ENCODE data around the gene CASZ1.

DNA sequence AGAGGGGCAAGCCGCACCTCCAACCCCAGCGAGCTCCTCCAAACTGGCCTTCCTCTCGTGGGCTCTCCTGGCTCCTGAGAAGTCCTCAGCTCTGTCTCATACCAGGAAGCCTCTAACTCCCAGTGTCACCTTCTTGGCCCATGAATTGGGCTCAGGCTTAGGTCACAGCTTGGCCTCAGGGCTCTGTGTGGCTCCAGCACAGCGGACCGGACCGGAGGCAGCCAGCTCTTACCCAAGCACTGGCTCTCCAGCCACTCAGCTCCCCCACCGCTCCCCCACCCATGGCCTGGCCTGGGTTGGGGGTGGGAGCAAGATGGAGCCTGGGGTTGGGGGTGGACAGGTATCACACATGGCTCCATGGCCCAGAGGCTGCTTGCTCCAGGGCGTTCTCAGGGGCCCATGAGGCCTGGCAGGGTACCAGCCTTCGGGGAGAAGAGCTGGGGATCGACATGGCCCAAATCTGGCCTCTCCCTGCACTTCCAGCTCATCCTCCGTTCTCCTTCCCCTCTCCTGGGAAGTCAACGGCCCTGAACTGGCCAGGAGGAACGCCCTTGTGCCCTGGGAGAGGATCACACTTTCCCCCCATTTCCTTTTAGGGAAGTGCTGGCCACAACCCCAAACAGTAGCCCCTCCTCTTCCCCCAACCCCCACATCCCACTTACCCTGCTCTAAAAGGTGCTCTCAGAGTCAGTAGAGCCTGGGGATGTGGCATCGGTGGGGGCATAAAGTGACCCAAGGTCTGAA lies 97.5 kb downstream of the CASZ1 start:
- TF ChIP-seq CTCF (conservative IDR thresholded peaks at IDR 0.05; ENCODE audit: low read depth in 2 of 2) (no peak), ZNF114 (CRISPR knock-in tag; IDR thresholded peaks at IDR 0.05) (no peak), EZH2phosphoT487 (IDR thresholded peaks at IDR 0.05; ENCODE audit: unreplicated experiment) (no peak), EZH2 (IDR thresholded peaks at IDR 0.05; ENCODE audit: low read depth, unreplicated experiment) (no peak), JUNB (IDR thresholded peaks at IDR 0.05; ENCODE audit: unreplicated experiment) (no peak), POLR2AphosphoS5 (IDR thresholded peaks at IDR 0.05; ENCODE audit: low read depth) (no peak), NANOG (IDR thresholded peaks at IDR 0.05; ENCODE audit: borderline replicate concordance) (no peak), CREB1 (CRISPR knock-in tag; IDR thresholded peaks at IDR 0.05; ENCODE audit: low read depth) (no peak), STAT1 (IDR thresholded peaks at IDR 0.05; ENCODE audit: unreplicated experiment) (no peak)
- TF ChIP-seq, protein P1, sequence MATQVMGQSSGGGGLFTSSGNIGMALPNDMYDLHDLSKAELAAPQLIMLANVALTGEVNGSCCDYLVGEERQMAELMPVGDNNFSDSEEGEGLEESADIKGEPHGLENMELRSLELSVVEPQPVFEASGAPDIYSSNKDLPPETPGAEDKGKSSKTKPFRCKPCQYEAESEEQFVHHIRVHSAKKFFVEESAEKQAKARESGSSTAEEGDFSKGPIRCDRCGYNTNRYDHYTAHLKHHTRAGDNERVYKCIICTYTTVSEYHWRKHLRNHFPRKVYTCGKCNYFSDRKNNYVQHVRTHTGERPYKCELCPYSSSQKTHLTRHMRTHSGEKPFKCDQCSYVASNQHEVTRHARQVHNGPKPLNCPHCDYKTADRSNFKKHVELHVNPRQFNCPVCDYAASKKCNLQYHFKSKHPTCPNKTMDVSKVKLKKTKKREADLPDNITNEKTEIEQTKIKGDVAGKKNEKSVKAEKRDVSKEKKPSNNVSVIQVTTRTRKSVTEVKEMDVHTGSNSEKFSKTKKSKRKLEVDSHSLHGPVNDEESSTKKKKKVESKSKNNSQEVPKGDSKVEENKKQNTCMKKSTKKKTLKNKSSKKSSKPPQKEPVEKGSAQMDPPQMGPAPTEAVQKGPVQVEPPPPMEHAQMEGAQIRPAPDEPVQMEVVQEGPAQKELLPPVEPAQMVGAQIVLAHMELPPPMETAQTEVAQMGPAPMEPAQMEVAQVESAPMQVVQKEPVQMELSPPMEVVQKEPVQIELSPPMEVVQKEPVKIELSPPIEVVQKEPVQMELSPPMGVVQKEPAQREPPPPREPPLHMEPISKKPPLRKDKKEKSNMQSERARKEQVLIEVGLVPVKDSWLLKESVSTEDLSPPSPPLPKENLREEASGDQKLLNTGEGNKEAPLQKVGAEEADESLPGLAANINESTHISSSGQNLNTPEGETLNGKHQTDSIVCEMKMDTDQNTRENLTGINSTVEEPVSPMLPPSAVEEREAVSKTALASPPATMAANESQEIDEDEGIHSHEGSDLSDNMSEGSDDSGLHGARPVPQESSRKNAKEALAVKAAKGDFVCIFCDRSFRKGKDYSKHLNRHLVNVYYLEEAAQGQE (IDR thresholded peaks at IDR 0.05; ENCODE audit: unreplicated experiment): no peak
- TF ChIP-seq, protein P2, sequence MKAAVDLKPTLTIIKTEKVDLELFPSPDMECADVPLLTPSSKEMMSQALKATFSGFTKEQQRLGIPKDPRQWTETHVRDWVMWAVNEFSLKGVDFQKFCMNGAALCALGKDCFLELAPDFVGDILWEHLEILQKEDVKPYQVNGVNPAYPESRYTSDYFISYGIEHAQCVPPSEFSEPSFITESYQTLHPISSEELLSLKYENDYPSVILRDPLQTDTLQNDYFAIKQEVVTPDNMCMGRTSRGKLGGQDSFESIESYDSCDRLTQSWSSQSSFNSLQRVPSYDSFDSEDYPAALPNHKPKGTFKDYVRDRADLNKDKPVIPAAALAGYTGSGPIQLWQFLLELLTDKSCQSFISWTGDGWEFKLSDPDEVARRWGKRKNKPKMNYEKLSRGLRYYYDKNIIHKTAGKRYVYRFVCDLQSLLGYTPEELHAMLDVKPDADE (IDR thresholded peaks at IDR 0.05): no peak
